HCT116 (cell line): ENCODE measurements around the gene CNGA1. TPM values are rescaled to one million over a fixed set of nuclear protein-coding genes. Genes with fewer than 3 reads are reported as not detected.
"Not testable (repeated sequence)": the region's sequence is repeated elsewhere in the genome, so short reads cannot be mapped to it uniquely, and the experiment has no call there.

Experiments
- ATAC-seq: fragments of 200-7000 bp; cut with Tn5 transposase; 2 replicates; pipeline ENCODE4 v1.9.1; 2020; ENCODE audit warnings: mild to moderate bottlenecking, moderate library complexity
- BruUV-seq: library from RNA; stranded (reverse); fragments of 400-500 nt; replicated peaks from 2 replicates; lab custom pipeline; 2021; lab: Mats Ljungman, UMichigan
- CTCF ChIA-PET: fragments of 300-600 bp; sonication (Branson Sonifier 250); formaldehyde crosslinking; loops from one replicate; lab custom pipeline; 2021; ENCODE audit warnings: antibody characterized with exemption; lab: Charles Lee
- POLR2A ChIA-PET: fragments of 300-600, 350-600 bp; sonication (Branson Sonifier 250); formaldehyde crosslinking; loops from one replicate; lab custom pipeline; 2021; ENCODE audit warnings: antibody characterized with exemption; lab: Charles Lee
- RAD21 ChIA-PET, 2 experiments: fragments of 300-600 bp; sonication (Branson Sonifier 250); formaldehyde crosslinking; loops; one replicate each; lab custom pipeline; 2023; ENCODE audit warnings: low total read pairs in 2 of 2; ENCODE audit not compliant: uncharacterized antibody in 2 of 2, unreplicated experiment in 2 of 2, low non-redundant PET in 1 of 2; lab: Charles Lee
- DNase-seq: peaks from one replicate; pipeline ENCODE4 v3.0.0-alpha.2; 2010; ENCODE audit warnings: low read depth, low spot score
- H2AFZ ChIP-seq: fragments of 200-600 bp; shearing (Covaris generic), sonication (generic); 2 replicates; pipeline ENCODE4 v1.6.1; 2017; ENCODE audit warnings: low read depth, mixed run types, mixed read lengths, antibody characterized with exemption, low read length; ENCODE audit not compliant: poor library complexity, severe bottlenecking
- H3K27ac ChIP-seq: 2 replicates; pipeline ENCODE4 v1.5.1; 2012; ENCODE audit warnings: low read depth, low read length
- H3K27me3 ChIP-seq: fragments of 200-600 bp; sonication (generic); 2 replicates; pipeline ENCODE4 v1.6.1; 2016; ENCODE audit warnings: mixed run types, low read length, mixed read lengths; ENCODE audit not compliant: insufficient read depth
- H3K36me3 ChIP-seq, 2 experiments: fragments of 200-500 bp in 1 of 2; fragments of 200-600 bp in 1 of 2; sonication (Bioruptor generic) in 1 of 2; sonication (generic) in 1 of 2; 2 replicates each; pipeline versions ENCODE4 v1.5.1 to v1.6.1; 2014 to 2016; ENCODE audit warnings: low read length in 2 of 2, inconsistent platforms in 1 of 2, mixed read lengths in 1 of 2, mixed run types in 1 of 2; ENCODE audit not compliant: insufficient read depth in 2 of 2, control insufficient read depth in 1 of 2
- H3K4me1 ChIP-seq, 2 experiments: fragments of 200-600 bp in 1 of 2; sonication (generic) in 1 of 2; 2 replicates each; pipeline versions ENCODE4 v1.5.1 to v1.6.1; 2012 to 2017; ENCODE audit warnings: low read length in 2 of 2, inconsistent platforms in 1 of 2, mild to moderate bottlenecking in 1 of 2, mixed read lengths in 1 of 2, mixed run types in 1 of 2, moderate library complexity in 1 of 2; ENCODE audit not compliant: insufficient read depth in 2 of 2, control insufficient read depth in 1 of 2
- H3K4me2 ChIP-seq: fragments of 200-600 bp; sonication (generic); 2 replicates; pipeline ENCODE4 v1.6.1; 2017; ENCODE audit warnings: mixed run types, low read length, mixed read lengths
- H3K4me3 ChIP-seq, 2 experiments: fragments of 200-600 bp in 1 of 2; sonication (generic) in 1 of 2; replicated peaks in 1 of 2; 2 replicates each; pipeline ENCODE4 v1.5.1; 2011 to 2016; ENCODE audit warnings: low read length in 2 of 2, control low read depth in 1 of 2, low read depth in 1 of 2, mild to moderate bottlenecking in 1 of 2, mixed read lengths in 1 of 2, mixed run types in 1 of 2
- H3K79me2 ChIP-seq: fragments of 200-600 bp; sonication (generic); 2 replicates; pipeline ENCODE4 v1.6.1; 2017; ENCODE audit warnings: mild to moderate bottlenecking, mixed run types, low read length, moderate library complexity, mixed read lengths; ENCODE audit not compliant: insufficient read depth
- H3K9ac ChIP-seq: fragments of 200-600 bp; sonication (generic); 2 replicates; pipeline ENCODE4 v1.6.1; 2016; ENCODE audit warnings: low read length, mixed read lengths
- H3K9me2 ChIP-seq: fragments of 200-600 bp; sonication (generic), shearing (Covaris generic); 2 replicates; pipeline ENCODE4 v1.6.1; 2017; ENCODE audit warnings: mixed run types, mild to moderate bottlenecking, moderate library complexity; ENCODE audit not compliant: insufficient read depth
- H3K9me3 ChIP-seq, 2 experiments: fragments of 200-500 bp in 1 of 2; fragments of 200-600 bp in 1 of 2; sonication (Bioruptor generic) in 1 of 2; sonication (generic) in 1 of 2; 2 replicates each; pipeline ENCODE4 v1.6.1; 2014 to 2017; ENCODE audit warnings: low read length in 2 of 2, mixed read lengths in 2 of 2, inconsistent platforms in 1 of 2, low read depth in 1 of 2, mild to moderate bottlenecking in 1 of 2, mixed run types in 1 of 2, moderate library complexity in 1 of 2; ENCODE audit not compliant: control insufficient read depth in 1 of 2, insufficient read depth in 1 of 2
- H4K20me1 ChIP-seq: fragments of 200-600 bp; sonication (generic), shearing (Covaris generic); 2 replicates; pipeline ENCODE4 v1.6.1; 2017; ENCODE audit warnings: mixed run types, mild to moderate bottlenecking, moderate library complexity; ENCODE audit not compliant: insufficient read depth
- CBX3 ChIP-seq: IDR thresholded peaks from 2 replicates; pipeline ENCODE4 v1.6.1; 2012; ENCODE audit warnings: low read depth
- EZH2phosphoT487 ChIP-seq: fragments of 200-600 bp; IDR thresholded peaks from 2 replicates; pipeline ENCODE4 v1.6.1; 2018; ENCODE audit warnings: antibody characterized with exemption, borderline replicate concordance
- SRF ChIP-seq: IDR thresholded peaks from 2 replicates; pipeline ENCODE4 v1.6.1; 2012; ENCODE audit warnings: low read depth
- intact Hi-C: fragments of 100-400 bp; cut with micrococcal nuclease; formaldehyde crosslinking; loops from 2 replicates; pipeline ENCODE4 v1.10.0; 2022
- total RNA-seq: library from RNA; stranded (reverse); gene quantifications from one replicate; pipeline ENCODE4 v1.2.1, GENCODE V29; 2021; ENCODE audit not compliant: unreplicated experiment
- TF ChIP-seq, protein P1 (sequence below): IDR thresholded peaks from 2 replicates; pipeline ENCODE4 v1.6.1; 2012

The CNGA1 gene
- total RNA-seq, 1 experiment from 2014 or later, result 2.1 TPM

DNA sequence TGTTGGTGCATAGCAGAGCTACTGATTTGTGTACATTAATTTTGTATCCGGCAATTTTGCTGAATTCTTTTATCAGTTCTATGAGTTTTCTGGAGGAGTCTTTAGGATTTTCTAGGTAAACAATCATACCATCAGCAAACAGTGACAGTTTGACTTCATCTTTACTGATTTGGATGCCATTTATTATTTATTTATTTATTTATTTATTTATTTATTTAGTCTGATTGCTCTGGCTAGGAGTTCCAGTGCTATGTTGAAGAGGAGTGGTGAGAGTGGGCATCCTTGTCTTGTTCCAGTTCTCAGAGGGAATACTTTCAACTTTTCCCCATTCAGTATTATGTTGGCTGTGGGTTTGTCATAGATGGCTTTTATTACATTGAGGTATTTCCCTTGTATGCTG is 24.0 kb downstream of the CNGA1 start:
- H3K4me1 ChIP-seq, H3K27me3 ChIP-seq, H3K4me3 ChIP-seq, H3K9me3 ChIP-seq, CTCF ChIA-PET, RAD21 ChIA-PET, H4K20me1 ChIP-seq, H3K36me3 ChIP-seq, H3K9me2 ChIP-seq, BruUV-seq, H3K79me2 ChIP-seq, POLR2A ChIA-PET, ATAC-seq, H3K9ac ChIP-seq, intact Hi-C loops, H3K27ac ChIP-seq, H3K4me2 ChIP-seq, H2AFZ ChIP-seq, DNase-seq: not testable (repeated sequence)

DNA sequence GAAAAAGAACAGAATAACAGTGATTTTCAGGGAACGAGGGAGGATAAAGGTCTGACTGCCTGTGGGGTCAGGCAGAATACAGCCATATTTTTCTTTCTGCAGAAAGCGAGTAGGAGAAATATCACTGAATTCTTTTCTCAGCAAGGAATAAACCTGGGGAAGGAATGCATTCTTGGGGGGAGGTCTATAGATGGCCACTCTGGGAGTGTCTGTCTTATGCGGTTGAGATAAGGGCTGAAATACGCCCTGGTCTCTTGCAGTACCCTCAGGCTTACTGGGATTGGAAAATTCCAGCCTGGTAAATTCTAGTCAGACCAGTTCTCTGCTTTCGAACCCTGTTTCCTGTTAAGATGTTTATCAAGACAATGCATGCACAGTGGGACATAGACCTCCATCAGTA is 26.3 kb downstream of the CNGA1 start:
- Histone ChIP-seq H3K27ac (no peak overlapping the region), H3K79me2 (no peaks in the 10 kb centered on the region), H3K9me2 (no peaks in the 10 kb centered on the region), H3K4me3 (no peak overlapping the region), H3K9me3 (no peaks in the 10 kb centered on the region; a peak in 2 of 4 replicates), H3K4me2 (no peak overlapping the region), H3K9ac (no peak overlapping the region), H3K36me3 (no peaks in the 10 kb centered on the region), H2AFZ (no peak overlapping the region), H3K27me3 (no peaks in the 10 kb centered on the region), H3K4me1 (no peaks in the 10 kb centered on the region), H4K20me1 (no peaks in the 10 kb centered on the region)
- TF ChIP-seq EZH2phosphoT487, result no peak
- TF ChIP-seq SRF, result no peak
- TF ChIP-seq, protein P1, sequence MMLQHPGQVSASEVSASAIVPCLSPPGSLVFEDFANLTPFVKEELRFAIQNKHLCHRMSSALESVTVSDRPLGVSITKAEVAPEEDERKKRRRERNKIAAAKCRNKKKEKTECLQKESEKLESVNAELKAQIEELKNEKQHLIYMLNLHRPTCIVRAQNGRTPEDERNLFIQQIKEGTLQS, result no peak
- TF ChIP-seq CBX3, result no peak
- intact Hi-C loops, result no loop called here
- ChIA-PET POLR2A (no interaction called here), CTCF (no interaction called here), RAD21 (no interaction called here)
- BruUV-seq, result no TSS peak
- no peak for DNase-seq
- ATAC-seq, result no peak
